SK-N-SH (cell line): Measurements from ENCODE around the gene SOX2.

Experiments
- CTCF ChIP-seq: fragments of 200-600 bp; sonication (generic); IDR thresholded peaks from 2 replicates; pipeline ENCODE4 v1.6.1; 2017; ENCODE audit warnings: antibody characterized with exemption, mild to moderate bottlenecking, moderate library complexity
- GABPA ChIP-seq: IDR thresholded peaks from 2 replicates; pipeline ENCODE4 v1.4.0; 2012; ENCODE audit warnings: low read depth, mild to moderate bottlenecking
- RAD21 ChIP-seq: IDR thresholded peaks from 2 replicates; pipeline ENCODE4 v1.6.1; 2012; ENCODE audit warnings: mild to moderate bottlenecking, low read length
- RCOR1 ChIP-seq: fragments of 150-350 bp; IDR thresholded peaks from 2 replicates; pipeline ENCODE4 v1.6.1; 2017; ENCODE audit warnings: antibody characterized with exemption, low read length
- USF2 ChIP-seq: fragments of 150-350 bp; IDR thresholded peaks from 2 replicates; pipeline ENCODE4 v1.6.1; 2017; ENCODE audit warnings: antibody characterized with exemption, low read length, low read depth, borderline replicate concordance

- TF ChIP-seq RCOR1 (no peak), CTCF (no peak), USF2 (no peak), RAD21 (no peak), GABPA (no peak)
Observed at GRCh38 chr3:181723625-181724191, 12.0 kb downstream of the SOX2 start.
